ENCODE data around the gene SERINC4.

SERINC4 gene

DNA sequence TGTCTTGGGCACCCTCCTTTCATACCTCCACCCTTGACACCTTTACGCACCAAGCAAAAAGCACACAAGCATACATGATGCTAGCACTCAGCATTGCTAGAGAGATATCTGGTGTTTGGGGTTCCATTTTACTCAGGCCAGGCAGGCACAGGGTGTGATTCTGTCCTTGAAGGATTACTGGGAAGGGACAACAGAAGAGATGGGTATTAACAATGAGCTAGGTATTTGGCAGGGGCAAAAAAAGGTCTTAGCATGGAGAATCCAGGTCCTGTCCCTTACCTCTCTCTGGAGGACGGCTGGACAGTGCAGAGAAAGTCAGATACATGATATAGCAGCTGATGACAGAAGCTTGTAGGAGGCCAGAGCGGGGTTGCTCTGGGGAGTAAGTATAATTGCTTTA is 3.5 kb downstream of the SERINC4 start:
- DNase-seq (ENCODE audit: low read depth in 2 of 2), result no peak

DNA sequence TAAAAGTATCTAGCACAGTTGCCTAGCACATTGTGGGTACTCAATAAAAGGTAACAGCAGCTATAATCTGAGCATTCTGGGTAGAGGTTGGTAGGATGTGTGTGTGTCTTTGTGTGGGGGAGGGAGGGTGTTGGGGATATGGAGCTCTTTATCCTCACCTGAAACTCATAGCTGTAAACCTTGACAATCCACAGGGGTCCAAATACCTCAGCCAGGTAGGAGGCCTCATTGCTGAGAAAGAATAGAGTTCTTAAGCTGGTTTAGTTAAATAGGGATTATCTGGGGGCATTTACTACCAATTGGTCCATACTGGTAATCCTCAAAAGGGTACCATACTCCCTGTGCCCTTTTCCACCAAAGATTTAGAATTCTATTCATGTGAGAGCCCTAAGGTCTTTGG is 4.0 kb downstream of the SERINC4 start:
- no peak for DNase-seq (ENCODE audit: low read depth in 2 of 2)

DNA sequence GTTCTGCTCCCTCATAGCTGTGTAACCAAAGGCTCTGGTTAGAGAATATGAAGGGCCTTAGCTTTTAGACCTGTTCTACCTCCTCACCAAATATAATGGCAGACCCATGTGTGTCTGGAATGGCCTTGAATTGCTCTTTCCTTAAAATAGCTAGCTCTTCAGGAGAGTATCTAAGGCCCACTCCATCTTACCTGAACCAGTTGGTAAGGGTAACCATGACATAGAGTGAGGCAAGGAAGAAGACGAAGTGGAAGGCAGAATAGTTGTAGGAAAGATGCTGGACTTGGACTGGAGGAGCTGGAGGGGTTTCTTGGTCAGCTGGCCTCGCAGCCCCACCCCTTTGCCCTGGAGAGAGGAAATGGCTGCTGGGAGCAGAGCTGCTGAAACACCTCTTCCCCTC is 4.8 kb downstream of the SERINC4 start:
- DNase-seq (ENCODE audit: low read depth in 2 of 2), result no peak

DNA sequence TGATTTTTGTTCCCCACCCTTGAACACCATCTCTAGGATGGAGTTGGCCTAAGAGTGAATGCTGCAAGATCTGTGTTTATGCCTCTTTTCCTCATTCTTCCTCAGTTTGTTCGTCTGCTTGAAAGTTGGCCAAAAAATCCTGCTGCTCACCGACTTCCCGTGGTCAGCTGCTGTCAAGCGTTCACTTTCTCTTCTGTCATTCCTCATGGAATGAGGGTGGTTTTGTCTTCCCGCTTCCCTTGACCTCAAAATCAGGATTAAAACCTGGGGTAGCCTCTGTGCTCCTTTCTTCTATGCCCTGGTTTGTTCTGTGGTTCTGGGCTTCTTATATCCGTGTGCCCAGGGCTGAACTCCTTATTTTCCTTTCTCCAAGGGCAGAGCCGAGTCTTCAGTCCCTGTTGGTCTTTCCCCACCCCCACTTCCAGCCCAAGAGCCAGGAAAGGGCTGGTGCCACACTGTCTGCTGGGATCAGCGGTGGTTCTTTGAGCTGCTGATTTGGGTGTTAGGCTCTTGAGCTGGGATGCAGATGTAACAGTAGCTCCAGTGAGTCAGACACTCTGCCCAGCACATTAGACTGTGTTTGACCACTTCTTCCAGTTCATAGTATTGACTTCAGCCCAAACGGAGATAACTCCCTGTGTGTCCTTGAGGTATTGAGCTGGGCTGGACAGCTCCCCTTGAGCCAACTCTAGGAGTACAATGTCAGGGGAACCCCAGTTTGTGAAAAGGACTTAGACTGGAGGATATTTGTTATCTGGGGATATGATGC is 5.6 kb downstream of the SERINC4 start:
- DNase-seq (ENCODE audit: low read depth in 2 of 2), result no peak

DNA sequence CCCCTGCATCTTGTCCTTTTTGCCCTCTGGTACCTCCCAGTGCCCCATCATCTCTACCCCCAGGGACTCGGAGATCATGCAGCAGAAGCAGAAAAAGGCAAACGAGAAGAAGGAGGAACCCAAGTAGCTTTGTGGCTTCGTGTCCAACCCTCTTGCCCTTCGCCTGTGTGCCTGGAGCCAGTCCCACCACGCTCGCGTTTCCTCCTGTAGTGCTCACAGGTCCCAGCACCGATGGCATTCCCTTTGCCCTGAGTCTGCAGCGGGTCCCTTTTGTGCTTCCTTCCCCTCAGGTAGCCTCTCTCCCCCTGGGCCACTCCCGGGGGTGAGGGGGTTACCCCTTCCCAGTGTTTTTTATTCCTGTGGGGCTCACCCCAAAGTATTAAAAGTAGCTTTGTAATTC is 6.4 kb downstream of the SERINC4 start:
- DNase-seq (ENCODE audit: low read depth in 2 of 2), result no peak

DNA sequence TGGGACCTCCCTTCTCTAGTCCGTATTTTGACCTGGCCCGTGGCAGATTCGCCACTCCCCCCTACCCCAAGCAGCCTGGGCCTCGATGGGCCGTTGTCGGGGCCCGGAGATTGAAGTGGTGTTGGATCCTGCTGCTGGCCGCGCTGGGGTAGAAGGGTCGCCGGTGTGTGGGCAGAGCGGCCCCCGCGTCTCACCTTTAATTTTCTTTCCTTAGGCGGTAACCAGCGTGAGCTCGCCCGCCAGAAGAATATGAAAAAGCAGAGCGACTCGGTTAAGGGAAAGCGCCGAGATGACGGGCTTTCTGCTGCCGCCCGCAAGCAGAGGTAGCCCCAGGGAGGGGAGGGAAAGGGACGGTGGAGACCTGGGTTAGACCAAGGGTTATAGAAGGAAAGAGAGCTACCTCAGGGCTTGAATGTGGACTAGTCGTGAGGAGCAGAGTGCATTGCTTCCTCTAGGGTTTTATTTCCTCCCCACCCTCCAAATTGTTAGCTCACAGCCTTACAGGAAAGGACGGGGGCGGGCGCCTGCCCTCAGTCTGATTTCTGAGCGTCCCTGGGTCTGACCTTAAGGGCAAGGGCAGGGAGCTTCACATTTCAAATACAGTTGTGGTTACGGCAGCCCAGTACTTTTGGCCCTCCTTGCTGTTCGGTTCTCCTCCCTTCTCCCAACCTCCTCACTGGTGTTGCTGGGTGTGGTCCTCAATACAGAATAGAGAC is 7.1 kb downstream of the SERINC4 start:
- no peak for DNase-seq (ENCODE audit: low read depth in 2 of 2)

DNA sequence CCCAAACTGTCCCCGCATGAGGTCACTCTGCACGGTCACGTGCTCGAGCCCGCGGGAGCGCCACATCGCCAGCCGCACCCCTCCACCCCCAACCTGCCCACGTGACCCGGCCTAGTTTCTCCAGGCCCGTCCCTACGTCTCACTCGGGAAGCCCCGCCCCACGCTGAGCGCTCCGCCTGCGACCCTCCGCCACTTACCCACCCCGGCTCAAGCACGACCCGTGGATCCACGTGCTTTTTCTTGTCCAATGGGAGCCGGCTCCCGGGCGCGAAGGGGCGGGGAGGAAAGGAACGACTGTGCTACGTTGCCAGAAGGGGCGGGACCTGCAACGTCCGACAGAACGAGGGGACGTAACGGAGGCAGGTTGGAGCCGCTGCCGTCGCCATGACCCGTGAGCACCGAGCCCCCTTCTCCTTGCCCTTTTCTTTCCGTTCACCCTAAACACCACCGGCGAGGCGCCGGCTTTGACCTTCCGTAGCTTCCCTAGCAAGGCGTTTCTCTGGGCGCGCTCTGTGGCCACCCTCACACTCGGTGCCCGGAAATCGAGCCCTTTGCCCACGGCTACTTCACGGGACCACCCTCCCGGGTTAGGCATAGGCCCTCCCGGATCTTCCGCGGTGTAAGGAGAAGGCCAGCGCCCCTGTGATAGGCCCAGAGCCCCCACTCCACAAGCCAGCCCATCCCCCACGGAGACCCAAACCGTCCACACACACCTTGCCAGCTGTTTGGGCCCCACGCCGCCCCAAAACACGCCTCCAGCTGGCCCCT is 7.8 kb downstream of the SERINC4 start, which contains the start of gene SERF2:
TSS of gene SERF2 (plus strand) at position 328 of the 768 bp plus-strand sequence. CDS start at position 385, 57 bp downstream.
- DNase-seq (ENCODE audit: low read depth in 2 of 2), result peak; percentile 100

DNA sequence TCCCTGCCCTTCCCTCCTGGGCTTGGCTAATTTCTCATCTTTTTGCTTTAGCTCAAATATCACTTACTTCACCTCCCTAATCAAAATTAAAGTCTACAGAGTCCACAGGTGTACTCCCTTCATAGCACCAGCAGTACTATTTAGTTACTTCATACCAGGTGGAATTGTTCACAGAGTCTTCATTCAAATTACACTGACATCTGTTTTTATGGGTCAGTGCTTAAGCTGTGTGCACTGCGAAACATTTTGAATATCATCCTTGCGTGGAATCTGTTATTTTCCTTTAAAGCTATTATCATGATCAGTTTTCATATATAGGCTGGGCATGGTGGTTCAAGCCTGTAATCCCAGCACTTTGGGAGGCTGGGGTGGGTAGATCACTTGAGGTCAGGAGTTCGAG is 10.6 kb downstream of the SERINC4 start:
- DNase-seq (ENCODE audit: low read depth in 2 of 2), result no peak

DNA sequence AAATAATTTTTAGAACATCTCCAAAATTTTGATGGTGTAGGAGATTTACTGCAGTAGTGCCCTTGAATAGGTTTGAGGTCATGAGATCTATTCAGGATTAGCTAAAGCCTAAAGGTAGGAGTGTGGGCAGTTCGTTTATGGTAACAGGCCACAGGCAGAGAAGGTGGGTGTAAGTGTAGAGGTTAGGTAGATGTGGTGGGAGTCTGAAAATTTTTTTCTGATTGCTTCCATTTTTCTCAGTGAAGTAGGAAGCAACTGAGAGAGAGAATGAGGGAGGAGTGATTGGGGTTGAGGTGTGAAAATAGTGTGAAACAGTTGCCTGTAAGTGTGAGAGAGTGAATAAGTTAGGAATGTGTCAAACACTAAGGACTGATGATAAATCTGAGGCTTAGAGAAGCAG is 21.0 kb downstream of the SERINC4 start:
- DNase-seq (ENCODE audit: low read depth in 2 of 2), result no peak

DNA sequence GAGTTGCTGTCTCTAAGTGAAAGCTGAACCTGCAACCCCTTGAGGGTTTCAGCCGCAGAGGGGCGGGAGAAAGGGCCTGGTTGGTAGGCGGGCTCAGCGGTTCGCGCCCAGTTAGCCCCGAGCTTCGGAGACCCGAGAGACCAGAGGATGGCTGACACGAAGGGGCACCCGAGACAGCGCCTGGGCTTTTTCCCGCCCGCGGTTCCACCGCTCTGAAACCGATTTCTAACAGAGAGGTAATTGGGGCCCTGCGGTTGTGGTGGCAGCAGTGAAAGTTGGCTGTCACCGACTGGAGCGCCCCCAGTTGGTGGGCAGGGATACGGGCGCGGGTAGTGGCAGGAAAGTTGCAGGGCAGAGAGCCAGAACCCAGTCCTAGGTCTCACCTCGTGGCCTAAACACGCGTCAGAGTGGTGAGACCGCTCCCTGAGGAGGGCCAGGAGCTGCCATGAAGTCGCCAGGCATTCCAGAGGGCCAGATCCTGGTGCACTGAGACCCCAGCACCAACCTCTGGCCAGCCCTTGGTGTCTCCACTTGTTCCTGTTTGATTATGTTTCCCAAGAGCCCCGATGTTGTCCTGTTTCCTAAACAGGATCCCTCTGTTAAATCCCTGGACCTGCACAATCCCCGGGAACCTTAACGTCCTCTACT is 22.6 kb downstream of the SERINC4 start:
- peak; percentile 73 to 86 for DNase-seq (ENCODE audit: low read depth in 2 of 2)

DNA sequence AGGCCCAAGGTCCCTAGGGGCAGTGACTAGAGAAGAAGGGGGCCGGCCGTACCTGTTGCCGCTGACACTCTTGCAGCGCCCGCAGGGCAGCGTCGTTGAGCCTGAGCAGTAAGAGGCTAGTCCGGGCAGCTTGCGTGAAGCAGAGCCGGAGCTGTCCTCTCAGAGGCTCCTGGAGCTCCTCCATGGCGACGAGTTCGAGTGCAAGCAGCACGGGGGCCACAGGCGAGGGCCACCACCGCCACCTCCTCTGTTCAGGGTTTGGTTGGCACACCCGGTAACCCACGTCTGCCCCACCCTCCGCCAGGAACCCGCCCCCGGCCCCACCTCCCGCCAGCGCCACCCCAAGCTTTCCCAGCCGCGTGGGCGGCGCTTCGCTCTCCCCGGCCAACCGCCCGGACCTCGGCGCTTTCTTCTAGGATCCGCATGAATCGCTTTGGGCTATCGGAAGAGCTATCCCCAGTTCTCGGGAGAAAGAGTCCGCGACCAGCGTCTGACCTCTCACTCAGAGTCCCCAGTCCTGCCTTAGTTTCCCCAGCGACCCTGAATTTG is 23.2 kb downstream of the SERINC4 start, which contains the start of gene ELL3:
TSS of gene ELL3 (minus strand) at position 249 of the 549 bp plus-strand sequence. CDS start at position 184, 65 bp downstream.
- peak; percentile 45 to 67 for DNase-seq (ENCODE audit: low read depth in 2 of 2)

DNA sequence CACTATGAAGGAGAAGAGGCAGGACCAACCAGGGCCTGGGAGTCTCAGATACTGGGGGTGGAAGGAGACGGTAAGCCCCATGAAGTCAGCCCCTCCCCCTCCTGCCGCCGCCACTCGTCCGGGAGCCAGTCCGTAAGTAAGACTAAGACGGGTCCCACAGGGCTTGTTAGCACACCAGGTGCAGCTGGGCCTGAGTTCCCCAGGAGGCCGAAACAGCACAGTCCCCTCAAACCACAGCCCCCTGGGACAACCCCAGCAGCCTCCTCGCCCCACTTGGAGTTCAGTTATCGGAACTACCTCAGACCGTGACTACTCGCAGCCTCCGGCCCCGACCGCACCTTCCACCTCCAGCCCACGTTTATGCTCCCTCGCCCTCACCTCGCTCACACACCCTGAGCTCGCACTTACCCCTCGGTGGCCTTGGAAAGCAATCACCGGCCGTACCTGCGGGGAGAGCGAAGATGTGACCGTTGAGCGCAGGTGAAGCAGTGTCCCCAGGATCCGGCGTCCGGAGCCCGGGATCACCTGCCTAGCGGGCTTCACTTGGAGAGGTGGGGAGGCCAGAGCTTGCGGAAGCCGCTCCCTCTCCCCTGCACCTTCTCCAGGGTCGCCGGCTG is 23.8 kb downstream of the SERINC4 start:
- DNase-seq (ENCODE audit: low read depth in 2 of 2), result no peak

DNA sequence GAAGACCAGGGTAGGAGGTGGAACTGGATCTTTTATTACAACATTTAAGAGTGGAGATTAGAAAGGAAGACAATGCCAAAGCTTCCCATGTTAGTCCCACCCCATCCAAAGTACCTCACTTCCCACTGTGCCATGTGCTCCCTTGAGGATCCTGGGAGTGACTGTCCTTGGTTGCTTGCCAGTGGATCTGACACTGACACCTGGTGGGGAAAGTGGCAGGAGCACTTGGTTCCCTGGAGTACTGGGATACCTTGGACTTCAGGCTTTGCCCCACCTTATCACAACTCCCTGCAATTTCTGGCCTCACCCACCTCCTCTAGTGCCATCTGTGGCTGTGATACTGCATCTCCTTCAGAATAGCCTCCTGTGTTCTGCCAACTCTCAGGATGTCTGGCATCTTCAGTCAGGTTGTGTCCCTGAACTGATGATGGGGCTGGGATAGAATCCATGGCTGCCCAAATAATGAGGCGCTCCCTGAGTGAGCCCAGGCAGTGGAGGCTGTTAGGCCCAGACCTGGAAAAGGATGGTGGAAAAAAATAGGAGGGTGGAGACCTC is 24.5 kb downstream of the SERINC4 start:
- DNase-seq (ENCODE audit: low read depth in 2 of 2), result no peak

DNA sequence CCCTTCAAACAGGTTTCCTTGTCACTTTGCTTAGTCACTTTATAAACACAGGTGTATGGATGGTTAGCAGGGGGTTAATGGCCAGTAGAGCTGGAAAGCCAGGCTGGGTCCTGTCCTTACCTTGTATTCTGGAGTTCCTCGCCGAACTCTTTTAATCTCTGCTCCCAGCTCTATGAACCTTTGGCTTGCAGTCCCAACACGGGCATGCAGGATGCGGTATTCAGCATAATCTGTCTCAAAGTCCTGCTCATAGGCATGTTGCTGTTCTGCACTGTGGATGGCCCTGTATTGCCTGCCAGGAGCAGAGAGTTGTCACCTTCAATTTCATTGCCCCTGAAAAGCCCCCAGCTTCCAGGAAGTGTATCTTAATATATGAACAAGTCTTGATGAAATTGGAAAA is 26.0 kb downstream of the SERINC4 start:
- DNase-seq (ENCODE audit: low read depth in 2 of 2), result no peak

DNA sequence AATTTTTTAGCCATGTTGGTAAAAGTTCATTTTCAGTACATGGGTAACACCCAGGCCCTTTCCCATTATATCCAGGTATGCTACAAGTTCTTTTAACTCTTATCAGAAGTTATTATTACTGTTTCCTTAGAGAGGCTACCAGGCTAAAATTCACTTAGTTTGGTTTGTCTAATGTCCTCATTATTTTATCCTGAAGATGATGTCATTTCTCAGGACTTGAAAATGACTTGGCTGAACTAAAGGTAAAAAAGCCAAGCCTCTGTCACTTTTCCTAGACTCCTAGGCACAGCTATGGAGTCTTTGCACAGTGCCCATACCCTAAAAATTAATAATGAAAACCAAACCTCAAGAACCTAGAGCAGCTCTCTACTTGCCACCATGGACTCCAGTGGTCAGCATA is 27.4 kb downstream of the SERINC4 start:
- no peak for DNase-seq (ENCODE audit: low read depth in 2 of 2)

DNA sequence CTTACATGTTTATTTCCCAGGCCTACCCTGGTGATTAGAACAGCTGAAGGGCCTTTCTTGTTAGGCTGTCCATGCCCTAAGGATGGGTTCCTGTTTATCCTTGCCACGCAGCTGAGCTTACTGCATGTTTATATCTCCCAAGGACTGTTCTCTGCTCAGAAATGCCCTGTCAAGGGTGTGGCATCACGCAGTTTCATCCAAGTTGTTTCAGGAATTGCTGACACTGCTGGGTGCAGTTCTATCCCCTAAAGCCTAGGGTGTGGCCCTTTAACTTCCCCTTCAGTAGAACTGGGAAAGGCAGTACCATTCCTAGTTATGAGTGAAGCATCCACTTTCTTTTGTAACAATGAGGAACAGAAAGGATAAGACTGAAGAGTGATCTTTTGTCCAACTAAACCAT is 28.2 kb downstream of the SERINC4 start:
- DNase-seq (ENCODE audit: low read depth in 2 of 2), result no peak

DNA sequence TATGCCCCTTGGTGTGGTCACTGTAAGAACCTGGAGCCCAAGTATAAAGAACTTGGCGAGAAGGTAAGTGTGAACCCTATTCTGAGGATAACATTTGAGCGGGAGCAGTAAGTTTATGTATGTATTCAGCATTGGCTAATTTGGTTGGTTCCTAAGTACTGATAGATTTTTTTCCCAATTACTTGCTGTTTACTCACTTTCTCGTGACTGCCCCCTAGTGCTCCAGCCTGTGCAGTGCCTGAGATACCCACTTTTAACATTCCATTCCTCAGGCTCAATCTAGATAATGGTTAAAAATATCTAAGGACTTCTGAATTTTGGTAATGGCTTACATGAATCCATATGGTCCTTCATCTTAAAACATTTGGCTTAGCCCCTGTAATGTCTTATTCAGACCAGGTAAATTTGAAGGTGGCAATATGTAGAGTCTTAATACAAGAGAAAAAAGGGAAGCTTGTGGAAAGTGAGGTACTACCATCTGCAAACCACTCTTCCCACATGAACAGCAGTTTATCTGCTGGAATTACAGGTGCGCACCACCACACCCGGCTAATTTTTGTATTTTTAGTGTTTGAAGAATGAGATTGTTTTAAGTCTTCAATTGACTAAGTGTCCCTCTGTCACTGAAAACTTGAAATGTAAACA is 30.3 kb downstream of the SERINC4 start:
- DNase-seq (ENCODE audit: low read depth in 2 of 2), result peak in 1 of 2 experiments; percentile 56

DNA sequence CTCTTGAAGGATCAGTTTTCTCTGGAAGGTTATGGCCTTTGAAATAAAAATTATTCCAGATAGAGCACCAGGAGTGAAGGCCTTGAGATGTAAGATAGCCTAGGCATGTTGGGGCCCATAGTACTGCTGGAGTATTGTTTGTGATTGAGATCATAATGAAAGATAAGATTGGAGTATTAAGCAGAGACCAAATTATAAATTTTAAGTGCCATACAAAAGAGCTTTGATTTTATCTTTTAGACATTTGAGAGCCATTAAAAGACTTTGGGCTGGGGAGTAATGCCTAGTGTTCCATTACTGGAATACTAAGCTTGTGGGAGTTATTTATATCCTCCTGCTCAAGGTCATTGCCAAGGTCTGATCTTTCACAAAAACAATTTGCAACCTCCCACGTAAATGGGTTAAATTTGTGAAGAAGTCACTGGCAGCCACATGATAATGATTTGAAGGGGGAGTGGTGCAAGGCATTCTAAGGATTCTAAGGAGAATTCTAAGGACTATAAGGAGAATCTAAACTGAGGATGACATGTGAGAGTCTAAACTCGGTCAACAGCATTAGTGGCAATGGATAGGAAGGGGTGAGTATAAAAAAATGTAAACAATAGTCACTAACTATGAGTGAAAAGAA is 36.1 kb downstream of the SERINC4 start:
- DNase-seq (ENCODE audit: low read depth in 2 of 2), result no peak

DNA sequence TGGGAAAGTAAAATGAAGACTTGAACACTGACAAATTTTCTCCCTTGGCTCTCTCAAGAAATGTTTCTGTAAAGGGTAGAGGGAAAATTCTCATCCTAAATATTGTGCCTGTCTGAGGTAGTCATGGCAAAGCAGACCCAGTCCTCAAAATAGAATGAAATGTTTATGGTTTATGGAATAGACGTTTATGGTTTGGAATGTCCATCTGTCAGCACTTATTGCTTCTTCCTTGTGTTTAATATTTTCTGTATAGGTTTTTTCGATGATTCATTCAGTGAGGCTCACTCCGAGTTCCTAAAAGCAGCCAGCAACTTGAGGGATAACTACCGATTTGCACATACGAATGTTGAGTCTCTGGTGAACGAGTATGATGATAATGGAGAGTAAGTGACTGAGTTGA is 37.2 kb downstream of the SERINC4 start:
- no peak for DNase-seq (ENCODE audit: low read depth in 2 of 2)

DNA sequence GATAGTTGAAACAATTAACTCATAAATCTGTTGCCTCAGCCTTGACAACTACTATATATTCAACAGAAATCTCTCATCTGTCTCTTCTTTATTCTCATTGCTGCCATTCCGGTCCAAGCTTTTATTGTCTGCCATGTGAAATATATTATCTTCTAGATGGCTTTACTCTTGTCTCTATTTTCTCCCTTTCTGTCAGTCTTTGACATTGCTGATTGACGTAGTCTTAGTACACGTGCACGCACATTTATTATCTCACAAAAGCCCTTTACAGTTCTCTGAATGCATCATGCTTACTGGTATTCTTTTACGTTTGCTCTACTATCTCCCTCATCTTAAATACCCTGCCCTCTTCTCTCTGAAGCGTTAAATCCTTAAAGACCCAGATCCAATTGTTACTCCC is 48.1 kb downstream of the SERINC4 start:
- no peak for DNase-seq (ENCODE audit: low read depth in 2 of 2)

Measured in stimulated activated CD4-positive, alpha-beta T cell treated with anti-CD3 and anti-CD28 coated beads, Interleukin-12 subunit alpha, Interleukin-12 subunit beta, amount 100 ng/mL, for 24 hours (primary cell).